Liver (tissue), 9 donors: ENCODE data around the gene FAT1. TPM values are rescaled to one million over a fixed set of nuclear protein-coding genes. Genes with fewer than 3 reads are reported as not detected.

Experiments
- DNase-seq: peaks from one replicate; pipeline ENCODE4 v3.0.0-alpha.2; 2017; ENCODE audit warnings: low spot score
- H3K27ac ChIP-seq, 2 donors: one replicate each; pipeline ENCODE4 v1.7.0; 2013; ENCODE audit warnings: inconsistent platforms in 2 of 2, low read length in 2 of 2, control low read depth in 1 of 2, low read depth in 1 of 2, mild to moderate bottlenecking in 1 of 2
- H3K27me3 ChIP-seq, 4 donors: one replicate each; pipeline versions ENCODE4 v1.6.1 to v1.7.0; 2013; ENCODE audit warnings: low read length in 3 of 4, inconsistent platforms in 1 of 4, mild to moderate bottlenecking in 1 of 4, moderate library complexity in 1 of 4; ENCODE audit not compliant: control insufficient read depth in 4 of 4, insufficient read depth in 4 of 4
- H3K36me3 ChIP-seq, 4 donors: one replicate each; pipeline versions ENCODE4 v1.6.1 to v1.7.0; 2013; ENCODE audit warnings: low read length in 3 of 4, mild to moderate bottlenecking in 3 of 4, low read depth in 1 of 4, moderate library complexity in 1 of 4; ENCODE audit not compliant: control insufficient read depth in 4 of 4, insufficient read depth in 3 of 4
- H3K4me1 ChIP-seq, 4 donors: one replicate each; pipeline versions ENCODE4 v1.6.1 to v1.7.0; 2013; ENCODE audit warnings: low read length in 3 of 4, mild to moderate bottlenecking in 3 of 4, moderate library complexity in 1 of 4; ENCODE audit not compliant: control insufficient read depth in 4 of 4, insufficient read depth in 4 of 4
- H3K4me3 ChIP-seq, 3 donors: one replicate each; pipeline versions ENCODE4 v1.6.1 to v1.7.0; 2013; ENCODE audit warnings: low read length in 3 of 3, control low read depth in 1 of 3, low read depth in 1 of 3, mild to moderate bottlenecking in 1 of 3
- H3K9ac ChIP-seq, 2 donors: one replicate each; pipeline ENCODE4 v1.7.0; 2013; ENCODE audit warnings: low read length in 2 of 2, mild to moderate bottlenecking in 2 of 2, moderate library complexity in 2 of 2, control low read depth in 1 of 2, low read depth in 1 of 2
- H3K9me3 ChIP-seq, 4 donors: one replicate each; pipeline versions ENCODE4 v1.6.1 to v1.7.0; 2013; ENCODE audit warnings: low read length in 3 of 4; ENCODE audit not compliant: control insufficient read depth in 4 of 4
- ATF3 ChIP-seq: IDR thresholded peaks from 2 replicates; pipeline ENCODE4 v1.6.1; 2016; ENCODE audit warnings: antibody characterized with exemption
- CTCF ChIP-seq: fragments of 150-350 bp; IDR thresholded peaks from 2 replicates; pipeline ENCODE4 v1.5.1; 2017; ENCODE audit warnings: improper control_type of control experiment, low read depth, low read length; ENCODE audit not compliant: missing input control
- EGR1 ChIP-seq, 2 donors: IDR thresholded peaks; 2 replicates each; pipeline ENCODE4 v1.6.1; 2016 to 2018; ENCODE audit warnings: antibody characterized with exemption in 2 of 2, low read depth in 2 of 2
- FOXA1 ChIP-seq: IDR thresholded peaks from 2 replicates; pipeline ENCODE4 v1.6.1; 2016; ENCODE audit warnings: antibody characterized with exemption
- FOXA2 ChIP-seq: IDR thresholded peaks from 2 replicates; pipeline ENCODE4 v1.6.1; 2016; ENCODE audit warnings: antibody characterized with exemption
- GABPA ChIP-seq, 2 donors: IDR thresholded peaks in 1 of 2; conservative IDR thresholded peaks in 1 of 2; 2 replicates each; pipeline ENCODE4 v1.6.1; 2016; ENCODE audit warnings: antibody characterized with exemption in 2 of 2, mild to moderate bottlenecking in 1 of 2, moderate library complexity in 1 of 2
- JUND ChIP-seq, 2 donors: IDR thresholded peaks; 2 replicates each; pipeline ENCODE4 v1.6.1; 2016; ENCODE audit warnings: antibody characterized with exemption in 2 of 2
- MAX ChIP-seq: IDR thresholded peaks from 2 replicates; pipeline ENCODE4 v1.6.1; 2016; ENCODE audit warnings: antibody characterized with exemption
- NR2F2 ChIP-seq: IDR thresholded peaks from 2 replicates; pipeline ENCODE4 v1.6.1; 2016; ENCODE audit warnings: antibody characterized with exemption
- REST ChIP-seq: IDR thresholded peaks from 2 replicates; pipeline ENCODE4 v1.6.1; 2016; ENCODE audit warnings: antibody characterized with exemption, mild to moderate bottlenecking
- RXRA ChIP-seq, 2 donors: IDR thresholded peaks; 2 replicates each; pipeline ENCODE4 v1.6.1; 2017 to 2018; ENCODE audit warnings: antibody characterized with exemption in 2 of 2, mild to moderate bottlenecking in 1 of 2
- SP1 ChIP-seq: IDR thresholded peaks from 2 replicates; pipeline ENCODE4 v1.6.1; 2018; ENCODE audit warnings: antibody characterized with exemption, mild to moderate bottlenecking
- TAF1 ChIP-seq: conservative IDR thresholded peaks from 2 replicates; pipeline ENCODE4 v1.6.1; 2016; ENCODE audit warnings: antibody characterized with exemption, mild to moderate bottlenecking
- YY1 ChIP-seq: IDR thresholded peaks from 2 replicates; pipeline ENCODE4 v1.6.1; 2016; ENCODE audit warnings: antibody characterized with exemption, mild to moderate bottlenecking
- ZBTB33 ChIP-seq: IDR thresholded peaks from 2 replicates; pipeline ENCODE4 v1.6.1; 2016; ENCODE audit warnings: antibody characterized with exemption
- WGBS: extraction: QIAGEN DNeasy Blood & Tissue Kit; methylation state at CpG from one replicate; pipeline ENCODE4 v1.1.7; 2013; 5-methylcytosine and 5-hydroxymethylcytosine counted together
- polyA plus RNA-seq, 2 donors: library from polyadenylated mRNA; stranded (reverse) in 1 of 2; unstranded in 1 of 2; fragments of 200-250 nt in 1 of 2; fragments of >200 nt in 1 of 2; fragmentation: Nextera tagmentation in 1 of 2; extraction: Ambion mirVana in 1 of 2; gene quantifications; one replicate each; pipeline versions ENCODE4 v1.2.1 to v1.2.3, GENCODE V29; 2013 to 2015
- total RNA-seq, 2 donors: library from RNA; depleted of rRNA; stranded (reverse); fragments of >200 nt; gene quantifications; one replicate each; pipeline ENCODE4 v1.2.3, GENCODE V29; 2014
- donor health status: healthy.
- donor health status: healthy.
- donor health status: healthy.
- donor health status: healthy.
- donor health status: healthy.

Gene FAT1
- total and polyA plus RNA-seq, 4 donors: 10.0 to 48.0 (median 30.0) TPM

GRCh38 chr4:186770481-186771175 is 47.0 kb upstream of the FAT1 start:
- no peak for DNase-seq
- WGBS: 92% methylated on average over 4 of the region's 4 CpGs

More at GRCh38 chr4:186770481-186771175, 47.0 kb upstream of the FAT1 start:
- no peaks in the 10 kb centered on the region for H3K9me3 ChIP-seq
- H3K4me3 ChIP-seq: no peak overlapping the region
- no peaks in the 10 kb centered on the region for H3K27me3 ChIP-seq
- H3K36me3 ChIP-seq: no peaks in the 10 kb centered on the region
- no peak overlapping the region for H3K27ac ChIP-seq
- H3K9ac ChIP-seq: no peak overlapping the region
- TF ChIP-seq FOXA2: no peak
- no peak for TF ChIP-seq SP1
- TF ChIP-seq NR2F2: no peak
- no peak for TF ChIP-seq TAF1
- TF ChIP-seq ATF3: no peak
- TF ChIP-seq REST: no peak
- TF ChIP-seq ZBTB33: no peak
- TF ChIP-seq YY1: no peak
- TF ChIP-seq JUND (IDR thresholded peaks at IDR 0.05): no peak
- TF ChIP-seq CTCF: no peak
- TF ChIP-seq RXRA (IDR thresholded peaks at IDR 0.05): no peak
- no peak for TF ChIP-seq FOXA1
- no peak for TF ChIP-seq EGR1 (IDR thresholded peaks at IDR 0.05; ENCODE audit: low read depth in 2 of 2)
- TF ChIP-seq GABPA (IDR thresholded peaks at IDR 0.05 in 1 of 2, conservative IDR thresholded peaks at IDR 0.05 in 1 of 2): no peak
- TF ChIP-seq MAX: no peak
- H3K4me1 ChIP-seq: peaks cover 2 to 5% (median 4%) of the 10 kb centered on the region in 4 donors
